ENCODE measurements around the gene MISP3. TPM values are rescaled to one million over a fixed set of nuclear protein-coding genes. Genes with fewer than 3 reads are reported as not detected.

MISP3 gene
- total RNA-seq, 1 donor from 2014 or later, result 0.79 TPM

GRCh38 chr19:14089662-14090508 is 17.3 kb downstream of the MISP3 start:
- Histone ChIP-seq H4K20me1 (ENCODE audit: insufficient read depth, low read length) (peaks cover 11% of the 10 kb centered on the region), H3K36me3 (ENCODE audit: insufficient read depth, low read length) (peaks cover 6% of the 10 kb centered on the region), H3K9me3 (ENCODE audit: insufficient read depth, low read depth, low read length) (peaks cover 7% of the 10 kb centered on the region), H3K4me3 (ENCODE audit: insufficient read depth, low read depth, low read length) (peak overlapping the region; percentile 57), H3K79me2 (ENCODE audit: insufficient read depth, low read length) (no peaks in the 10 kb centered on the region), H3K4me2 (ENCODE audit: low read length) (peak overlapping the region; percentile 81), H3K27ac (ENCODE audit: low read depth, low read length) (no peak overlapping the region), H3K4me1 (ENCODE audit: insufficient read depth, low read length) (peaks cover 13% of the 10 kb centered on the region), H3K27me3 (ENCODE audit: insufficient read depth, low read length) (no peaks in the 10 kb centered on the region), H3K9ac (ENCODE audit: low read length) (no peak overlapping the region), H2AFZ (ENCODE audit: low read depth, low read length) (peak overlapping the region; percentile 56)
- Mint-ChIP-seq H3K9me3 (ENCODE audit: unreplicated experiment) (peaks cover 9% of the 10 kb centered on the region), H3K4me1 (ENCODE audit: low read depth, unreplicated experiment) (peaks cover 5% of the 10 kb centered on the region), H3K27me3 (ENCODE audit: low read depth, unreplicated experiment) (no peaks in the 10 kb centered on the region), H3K4me3 (ENCODE audit: unreplicated experiment) (peak overlapping the region; percentile 81), H3K36me3 (ENCODE audit: low read depth, unreplicated experiment) (peaks cover 18% of the 10 kb centered on the region), H3K27ac (ENCODE audit: unreplicated experiment) (no peak overlapping the region)
- FAIRE-seq, result no peak
- DNase-seq (ENCODE audit: low read depth), result peak; percentile 71
- TF ChIP-seq EZH2 (IDR thresholded peaks at IDR 0.05; ENCODE audit: insufficient read depth, low read length) (no peak), CTCF (IDR thresholded peaks at IDR 0.05; ENCODE audit: insufficient read depth, low read depth, low read length) (no peak)

DNA sequence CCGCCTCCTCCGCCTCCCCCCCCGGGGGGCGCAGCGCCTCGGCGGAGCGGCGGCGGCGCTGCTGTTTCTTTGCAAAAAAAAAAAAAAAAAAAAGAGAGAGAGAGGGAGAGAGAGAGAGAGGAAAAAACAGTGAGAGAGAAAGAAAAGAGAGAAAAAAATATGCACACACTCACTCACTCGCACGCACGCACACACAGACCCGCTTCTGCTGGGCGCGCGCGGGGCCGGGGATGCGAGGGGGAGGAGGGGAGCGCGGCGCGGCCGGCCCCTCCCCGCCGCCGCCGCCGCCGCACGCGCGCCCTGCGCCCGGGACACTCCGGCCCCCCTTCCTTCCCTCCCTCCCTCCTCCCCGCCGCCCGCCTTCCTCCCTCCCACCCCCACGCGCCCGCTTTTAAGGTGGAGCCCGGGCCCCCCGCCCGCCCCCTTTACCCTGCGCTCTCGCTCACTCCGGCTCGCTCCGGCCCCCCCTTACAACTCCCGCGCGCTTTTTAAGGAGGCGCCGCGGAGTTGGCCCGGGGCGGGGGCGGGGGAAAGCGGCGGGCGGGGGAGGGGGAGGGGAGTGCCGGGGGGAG is 18.0 kb downstream of the MISP3 start, which contains the start of gene SAMD1:
TSS of gene SAMD1 (minus strand) at position 243 of the 572 bp plus-strand sequence.
- Histone ChIP-seq H3K36me3 (ENCODE audit: insufficient read depth, low read length) (peaks cover 6% of the 10 kb centered on the region), H3K27me3 (ENCODE audit: insufficient read depth, low read length) (no peaks in the 10 kb centered on the region), H3K4me3 (ENCODE audit: insufficient read depth, low read depth, low read length) (peak within 1 kb of the TSS; percentile 66), H3K4me1 (ENCODE audit: insufficient read depth, low read length) (peaks cover 13% of the 10 kb centered on the region), H3K27ac (ENCODE audit: low read depth, low read length) (peak within 1 kb of the TSS; percentile 6), H3K79me2 (ENCODE audit: insufficient read depth, low read length) (no peaks in the 10 kb centered on the region), H3K9me3 (ENCODE audit: insufficient read depth, low read depth, low read length) (peaks cover 7% of the 10 kb centered on the region), H2AFZ (ENCODE audit: low read depth, low read length) (peak within 1 kb of the TSS; percentile 61), H3K9ac (ENCODE audit: low read length) (peak within 1 kb of the TSS; percentile 70), H4K20me1 (ENCODE audit: insufficient read depth, low read length) (peaks cover 11% of the 10 kb centered on the region), H3K4me2 (ENCODE audit: low read length) (peak within 1 kb of the TSS; percentile 93)
- H3K36me3 Mint-ChIP-seq (ENCODE audit: low read depth, unreplicated experiment), result peaks cover 18% of the 10 kb centered on the region
- DNase-seq (ENCODE audit: low read depth) (peak; percentile 72), FAIRE-seq (no peak)
- peaks cover 5% of the 10 kb centered on the region for H3K4me1 Mint-ChIP-seq (ENCODE audit: low read depth, unreplicated experiment)
- TF ChIP-seq EZH2 (IDR thresholded peaks at IDR 0.05; ENCODE audit: insufficient read depth, low read length) (no peak), CTCF (IDR thresholded peaks at IDR 0.05; ENCODE audit: insufficient read depth, low read depth, low read length) (no peak)
- peak within 1 kb of the TSS; percentile 98 for H3K4me3 Mint-ChIP-seq (ENCODE audit: unreplicated experiment)
- H3K27ac Mint-ChIP-seq (ENCODE audit: unreplicated experiment), result peak within 1 kb of the TSS; percentile 93
- no peaks in the 10 kb centered on the region for H3K27me3 Mint-ChIP-seq (ENCODE audit: low read depth, unreplicated experiment)
- peaks cover 9% of the 10 kb centered on the region for H3K9me3 Mint-ChIP-seq (ENCODE audit: unreplicated experiment)
